GM12875 (cell line): ENCODE results near the gene MAPK12.

ENCODE experiments used
- H3K4me3 ChIP-seq: one replicate; pipeline ENCODE4 v1.5.1; 2011; ENCODE audit warnings: low read depth, low read length, control low read depth
- CTCF ChIP-seq: IDR thresholded peaks from 2 replicates; pipeline ENCODE4 v1.5.1; 2011; ENCODE audit warnings: low read depth, mild to moderate bottlenecking, control low read depth, inconsistent platforms, low read length, moderate library complexity, borderline replicate concordance; ENCODE audit not compliant: insufficient read depth

MAPK12 gene

GRCh38 chr22:50225200-50225969 is 36.1 kb downstream of the MAPK12 start:
- no peak overlapping the region for H3K4me3 ChIP-seq
- TF ChIP-seq CTCF, result no peak

- no peak for TF ChIP-seq CTCF
These were observed 37.4 kb downstream of the MAPK12 start for GRCh38 chr22:50224071-50224470.

GRCh38 chr22:50222508-50222907 is 39.0 kb downstream of the MAPK12 start:
- H3K4me3 ChIP-seq, result no peak overlapping the region
- no peak for TF ChIP-seq CTCF

More at GRCh38 chr22:50224071-50224470, 37.4 kb downstream of the MAPK12 start:
- H3K4me3 ChIP-seq, result no peak overlapping the region

DNA sequence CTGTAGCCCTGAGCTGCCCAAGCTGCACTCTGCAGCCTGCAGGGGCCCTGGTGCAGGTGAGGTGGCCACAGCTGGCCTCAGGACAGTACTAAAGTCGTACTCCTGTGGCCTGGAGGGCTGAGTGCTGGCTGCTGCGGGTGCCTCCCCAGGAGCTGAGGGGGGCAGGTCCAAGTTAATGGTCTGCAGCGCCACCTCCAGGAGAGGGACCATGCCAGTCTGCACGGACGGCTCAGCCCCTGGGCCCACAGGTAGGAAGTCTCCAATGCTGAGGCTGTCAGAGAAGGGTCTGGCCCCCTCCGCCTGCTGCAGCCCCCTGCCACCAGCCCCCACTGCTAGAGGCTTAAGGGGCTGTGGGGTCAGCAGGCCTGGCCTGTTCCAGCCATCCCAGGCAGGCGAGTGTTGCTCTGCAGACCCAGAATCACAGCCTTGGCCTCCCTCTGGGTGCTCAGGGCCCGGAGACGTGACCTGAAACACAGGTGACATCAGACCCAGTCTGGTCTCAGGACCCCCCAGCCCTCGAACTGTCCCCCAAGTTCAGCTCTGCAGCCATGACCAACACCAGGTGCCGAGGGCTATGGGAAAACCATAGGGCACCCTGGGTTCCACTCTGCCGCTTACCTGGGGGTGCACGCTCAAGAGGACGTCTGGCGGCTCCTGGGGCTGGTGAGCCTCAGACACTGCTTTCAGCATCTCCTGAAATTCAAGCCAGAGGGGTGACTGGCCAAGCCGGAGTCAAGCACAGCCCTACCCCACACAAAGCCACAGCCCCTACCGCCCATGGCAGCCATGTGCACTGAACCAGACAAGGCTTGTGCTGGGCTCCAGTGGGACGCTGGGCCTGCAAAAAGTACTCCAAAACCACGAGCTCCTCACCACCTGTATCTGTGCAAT is 39.8 kb downstream of the MAPK12 start:
- no peak overlapping the region for H3K4me3 ChIP-seq
- TF ChIP-seq CTCF, result no peak

DNA sequence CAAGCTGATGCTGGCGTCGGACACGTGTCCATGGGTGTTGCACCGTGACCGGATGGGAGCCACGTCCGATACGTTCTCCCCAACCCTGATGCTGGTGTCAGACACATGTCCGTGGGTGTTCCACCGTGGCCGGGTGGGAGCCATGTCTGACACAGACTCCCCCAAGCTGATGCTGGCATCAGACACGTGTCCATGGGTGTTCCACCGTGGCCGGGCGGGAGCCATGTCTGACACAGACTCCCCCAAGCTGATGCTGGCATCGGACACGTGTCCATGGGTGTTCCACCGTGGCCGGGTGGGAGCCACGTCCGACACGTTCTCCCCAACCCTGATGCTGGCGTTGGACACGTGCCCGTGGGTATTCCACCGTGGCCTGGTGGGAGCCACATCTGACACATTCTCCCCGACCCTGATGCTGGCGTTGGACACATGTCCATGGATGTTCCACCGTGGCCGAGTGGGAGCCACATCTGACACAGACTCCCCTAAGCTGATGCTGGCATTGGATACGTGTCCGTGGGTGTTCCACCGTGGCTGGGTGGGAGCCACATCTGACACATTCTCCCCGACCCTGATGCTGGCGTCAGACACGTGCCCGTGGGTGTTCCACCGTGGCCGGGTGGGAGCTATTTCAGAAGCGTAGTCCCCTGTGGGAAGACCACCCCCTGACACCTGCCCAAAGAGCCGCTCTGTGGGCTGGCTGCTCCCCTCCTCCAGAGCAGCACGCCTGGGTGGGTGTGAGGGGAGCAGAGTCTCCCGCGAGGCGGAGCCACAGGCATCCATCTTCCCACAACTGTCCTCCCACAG is 40.7 kb downstream of the MAPK12 start:
- H3K4me3 ChIP-seq, result no peak overlapping the region
- no peak for TF ChIP-seq CTCF

- H3K4me3 ChIP-seq, result no peak overlapping the region
- no peak for TF ChIP-seq CTCF
These were observed 41.5 kb downstream of the MAPK12 start for GRCh38 chr22:50219800-50220602.
